Smooth muscle cell (in vitro differentiated cells): Measurements from ENCODE around the gene SGMS1. TPM values are rescaled to one million over a fixed set of nuclear protein-coding genes. Genes with fewer than 3 reads are reported as not detected.

ENCODE experiments used
- DNase-seq: peaks from one replicate; lab custom pipeline; 2025; ENCODE audit not compliant: unreplicated experiment; lab: John Stamatoyannopoulos, UW
- H2AFZ ChIP-seq: fragments of 200-600 bp; sonication (generic); 2 replicates; pipeline ENCODE4 v1.6.0; 2016; ENCODE audit warnings: antibody characterized with exemption, low read depth, mild to moderate bottlenecking
- H3F3A ChIP-seq: fragments of 200-600 bp; sonication (generic); 2 replicates; pipeline ENCODE4 v1.6.0; 2017; ENCODE audit warnings: antibody characterized with exemption, low read depth
- H3K27ac ChIP-seq: fragments of 200-600 bp; sonication (generic); 2 replicates; pipeline ENCODE4 v1.5.1; 2016; ENCODE audit warnings: low read depth, mild to moderate bottlenecking
- H3K27me3 ChIP-seq: fragments of 200-600 bp; sonication (generic); 2 replicates; pipeline ENCODE4 v1.6.1; 2016; ENCODE audit warnings: low read depth, mild to moderate bottlenecking
- H3K36me3 ChIP-seq: fragments of 200-600 bp; sonication (generic); 2 replicates; pipeline ENCODE4 v1.5.1; 2016; ENCODE audit warnings: low read depth
- H3K4me1 ChIP-seq: fragments of 200-600 bp; sonication (generic); 2 replicates; pipeline ENCODE4 v1.5.1; 2016; ENCODE audit warnings: low read depth
- H3K4me2 ChIP-seq: fragments of 200-600 bp; sonication (generic); 2 replicates; pipeline ENCODE4 v1.6.0; 2016; ENCODE audit warnings: mild to moderate bottlenecking
- H3K4me3 ChIP-seq: fragments of 200-600 bp; sonication (generic); 2 replicates; pipeline ENCODE4 v1.5.1; 2016; ENCODE audit warnings: mild to moderate bottlenecking
- H3K79me2 ChIP-seq: fragments of 200-600 bp; sonication (generic); 2 replicates; pipeline ENCODE4 v1.6.0; 2016; ENCODE audit warnings: low read depth, mild to moderate bottlenecking
- H3K9ac ChIP-seq: fragments of 200-600 bp; sonication (generic); 2 replicates; pipeline ENCODE4 v1.6.0; 2016; ENCODE audit warnings: low read depth
- H3K9me3 ChIP-seq: fragments of 200-600 bp; sonication (generic); replicated peaks from 2 replicates; pipeline ENCODE4 v1.5.1; 2016; ENCODE audit warnings: low read depth
- H4K20me1 ChIP-seq: fragments of 200-600 bp; sonication (generic); 2 replicates; pipeline ENCODE4 v1.6.0; 2016; ENCODE audit warnings: low read depth
- WGBS: methylation state at CpG from one replicate; pipeline ENCODE4 v1.1.7; 2016; ENCODE audit warnings: low lambda C conversion rate; 5-methylcytosine and 5-hydroxymethylcytosine counted together
- polyA plus RNA-seq: library from polyadenylated mRNA; unstranded; fragments of >200 nt; fragmentation: Nextera tagmentation; extraction: Ambion mirVana; gene quantifications from 2 replicates; pipeline ENCODE4 v1.2.1, GENCODE V29; 2016
- total RNA-seq: library from RNA; depleted of rRNA; stranded (reverse); fragments of >200 nt; gene quantifications from 2 replicates; pipeline ENCODE4 v1.2.3, GENCODE V29; 2014
- TF ChIP-seq, protein P1 (sequence below): fragments of 200-600 bp; sonication (generic); IDR thresholded peaks from 2 replicates; pipeline ENCODE4 v1.5.1; 2017; ENCODE audit warnings: borderline replicate concordance, mild to moderate bottlenecking, antibody characterized with exemption; ENCODE audit not compliant: insufficient read depth, poor library complexity, severe bottlenecking

SGMS1 gene
- total and polyA plus RNA-seq, 2 experiments from 2014 or later, result 4.0 to 14.3 TPM

DNA sequence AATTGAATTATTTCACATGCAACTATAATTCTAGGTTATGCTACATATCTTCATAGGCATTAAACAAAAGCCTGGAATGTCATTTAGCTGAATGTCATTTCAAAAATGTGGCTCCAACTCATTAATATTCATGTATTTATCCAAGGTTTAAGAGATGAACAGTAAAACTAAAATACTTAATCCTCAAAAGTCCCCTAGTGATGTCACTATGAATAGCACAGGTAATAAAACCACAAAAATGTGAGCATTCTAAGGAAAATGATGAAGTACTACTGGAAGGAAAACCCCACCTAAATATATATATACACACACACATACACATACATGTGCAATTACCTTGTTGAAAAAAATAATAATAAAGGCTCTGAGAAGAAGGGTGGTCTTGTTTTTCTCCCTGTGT lies 218.0 kb downstream of the SGMS1 start:
- H3K27me3 ChIP-seq, result no peaks in the 10 kb centered on the region
- H3K4me2 ChIP-seq, result no peak overlapping the region
- no peak overlapping the region for H3K27ac ChIP-seq
- no peaks in the 10 kb centered on the region for H3K4me1 ChIP-seq
- no peak for DNase-seq
- H3K36me3 ChIP-seq, result no peaks in the 10 kb centered on the region
- H3F3A ChIP-seq, result no peaks in the 10 kb centered on the region
- peaks cover under 1% of the 10 kb centered on the region for H3K79me2 ChIP-seq
- no peak overlapping the region for H3K4me3 ChIP-seq
- peaks cover 5% of the 10 kb centered on the region for H4K20me1 ChIP-seq
- TF ChIP-seq, protein P1, sequence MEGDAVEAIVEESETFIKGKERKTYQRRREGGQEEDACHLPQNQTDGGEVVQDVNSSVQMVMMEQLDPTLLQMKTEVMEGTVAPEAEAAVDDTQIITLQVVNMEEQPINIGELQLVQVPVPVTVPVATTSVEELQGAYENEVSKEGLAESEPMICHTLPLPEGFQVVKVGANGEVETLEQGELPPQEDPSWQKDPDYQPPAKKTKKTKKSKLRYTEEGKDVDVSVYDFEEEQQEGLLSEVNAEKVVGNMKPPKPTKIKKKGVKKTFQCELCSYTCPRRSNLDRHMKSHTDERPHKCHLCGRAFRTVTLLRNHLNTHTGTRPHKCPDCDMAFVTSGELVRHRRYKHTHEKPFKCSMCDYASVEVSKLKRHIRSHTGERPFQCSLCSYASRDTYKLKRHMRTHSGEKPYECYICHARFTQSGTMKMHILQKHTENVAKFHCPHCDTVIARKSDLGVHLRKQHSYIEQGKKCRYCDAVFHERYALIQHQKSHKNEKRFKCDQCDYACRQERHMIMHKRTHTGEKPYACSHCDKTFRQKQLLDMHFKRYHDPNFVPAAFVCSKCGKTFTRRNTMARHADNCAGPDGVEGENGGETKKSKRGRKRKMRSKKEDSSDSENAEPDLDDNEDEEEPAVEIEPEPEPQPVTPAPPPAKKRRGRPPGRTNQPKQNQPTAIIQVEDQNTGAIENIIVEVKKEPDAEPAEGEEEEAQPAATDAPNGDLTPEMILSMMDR, result no peak
- no peak overlapping the region for H3K9ac ChIP-seq
- H2AFZ ChIP-seq, result no peak overlapping the region
- H3K9me3 ChIP-seq, result no peaks in the 10 kb centered on the region

DNA sequence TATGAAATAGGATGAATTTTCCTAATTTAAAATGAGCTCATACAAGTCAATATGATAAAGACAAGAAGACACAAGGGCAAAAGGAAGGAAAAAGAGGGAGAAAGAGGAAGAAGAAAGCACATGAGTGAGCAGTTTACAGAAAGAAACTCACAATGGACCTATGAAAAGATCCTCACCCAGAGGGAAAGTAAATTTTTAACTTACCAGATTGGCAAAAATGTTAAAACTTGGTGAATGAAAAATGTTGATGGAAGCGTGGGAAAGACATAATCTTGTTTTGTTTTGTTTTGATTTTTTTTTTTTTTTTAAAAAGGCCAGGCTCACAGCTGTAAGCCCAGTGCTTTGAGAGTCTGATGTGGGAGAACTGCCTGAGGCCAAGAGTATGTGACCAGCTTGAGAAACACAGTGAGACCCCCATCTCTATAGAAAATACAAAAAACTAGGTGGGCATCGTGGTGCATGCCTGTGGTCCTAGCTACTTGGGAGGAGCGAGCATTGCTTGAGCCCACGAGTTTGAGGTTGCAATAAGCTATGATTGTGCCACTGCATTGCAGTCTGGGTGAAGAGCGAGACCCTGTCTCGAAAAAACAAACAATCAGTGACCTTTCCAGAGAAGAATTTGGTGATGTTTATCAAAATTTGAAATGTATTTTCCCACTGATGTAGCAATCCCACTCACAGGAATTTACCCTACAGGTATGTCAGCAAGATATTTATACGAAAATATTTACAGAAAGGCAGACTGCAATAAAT lies 219.6 kb downstream of the SGMS1 start:
- Histone ChIP-seq H3K4me3 (no peak overlapping the region), H3K4me2 (no peak overlapping the region), H4K20me1 (no peaks in the 10 kb centered on the region), H3K9me3 (no peaks in the 10 kb centered on the region), H3K9ac (no peak overlapping the region), H3K27me3 (no peaks in the 10 kb centered on the region), H3K36me3 (no peaks in the 10 kb centered on the region), H2AFZ (no peak overlapping the region), H3K79me2 (no peaks in the 10 kb centered on the region), H3F3A (no peaks in the 10 kb centered on the region), H3K27ac (no peak overlapping the region), H3K4me1 (no peaks in the 10 kb centered on the region)
- 78% methylated on average over 7 of the region's 7 CpGs for WGBS
- no peak for DNase-seq
- TF ChIP-seq, protein P1, result no peak

DNA sequence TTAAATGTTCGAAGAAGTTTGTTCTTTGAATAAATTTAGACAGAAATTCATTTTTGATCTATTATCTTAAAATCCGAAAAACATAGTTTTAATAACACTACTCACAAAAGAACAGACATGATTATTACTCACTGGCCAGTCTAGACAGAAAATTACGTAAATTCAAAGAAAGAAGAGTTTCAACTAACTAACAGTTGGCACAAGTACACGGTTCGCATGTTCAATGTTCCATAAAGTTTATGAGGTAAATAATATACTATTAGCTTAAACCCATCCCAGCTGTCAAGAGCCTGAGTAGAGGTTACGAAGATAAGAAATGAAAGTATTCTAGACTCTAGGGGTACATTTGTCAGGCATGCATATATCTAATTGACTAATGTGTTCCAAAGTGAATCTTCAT lies 220.7 kb downstream of the SGMS1 start:
- no peaks in the 10 kb centered on the region for H3K36me3 ChIP-seq
- no peak for DNase-seq
- H4K20me1 ChIP-seq, result no peaks in the 10 kb centered on the region
- TF ChIP-seq, protein P1, result no peak
- no peak overlapping the region for H3K4me2 ChIP-seq
- no peak overlapping the region for H2AFZ ChIP-seq
- no peaks in the 10 kb centered on the region for H3K79me2 ChIP-seq
- no peak overlapping the region for H3K4me3 ChIP-seq
- no peak overlapping the region for H3K9ac ChIP-seq
- no peaks in the 10 kb centered on the region for H3F3A ChIP-seq
- H3K27ac ChIP-seq, result no peak overlapping the region
- no peaks in the 10 kb centered on the region for H3K27me3 ChIP-seq
- whole genome bisulfite sequencing, result 94% methylated on average over 6 of the region's 6 CpGs
- H3K9me3 ChIP-seq, result no peaks in the 10 kb centered on the region
- H3K4me1 ChIP-seq, result no peaks in the 10 kb centered on the region

- Histone ChIP-seq H2AFZ (no peak overlapping the region), H4K20me1 (no peaks in the 10 kb centered on the region), H3K79me2 (no peaks in the 10 kb centered on the region), H3K9ac (no peak overlapping the region), H3K27me3 (no peaks in the 10 kb centered on the region), H3K27ac (no peak overlapping the region), H3F3A (no peaks in the 10 kb centered on the region), H3K4me2 (no peak overlapping the region), H3K4me3 (no peak overlapping the region), H3K9me3 (no peaks in the 10 kb centered on the region), H3K4me1 (no peaks in the 10 kb centered on the region), H3K36me3 (no peaks in the 10 kb centered on the region)
- TF ChIP-seq, protein P1, result no peak
- 95% methylated on average over 1 of the region's 1 CpG for WGBS
- no peak for DNase-seq
Measured at GRCh38 chr10:50402466-50402865, 221.3 kb downstream of the SGMS1 start.
